Osteocyte (in vitro differentiated cells): Measurements from ENCODE around the gene IBTK. TPM values are rescaled to one million over a fixed set of nuclear protein-coding genes. Genes with fewer than 3 reads are reported as not detected.
A peak's percentile ranks its signal among the peaks of the same experiment; 100 is the strongest.

Experiments
- DNase-seq: peaks from one replicate; pipeline ENCODE4 v3.0.0; 2021; ENCODE audit warnings: mixed read lengths; ENCODE audit not compliant: unreplicated experiment; ENCODE audit errors: extremely low spot score
- H3K27ac Mint-ChIP-seq: one replicate; pipeline ENCODE4 v1.8.0; 2021; ENCODE audit warnings: mild to moderate bottlenecking, mixed read lengths; ENCODE audit not compliant: unreplicated experiment
- H3K27me3 Mint-ChIP-seq: one replicate; pipeline ENCODE4 v1.8.0; 2021; ENCODE audit warnings: mixed read lengths; ENCODE audit not compliant: unreplicated experiment
- H3K36me3 Mint-ChIP-seq: one replicate; pipeline ENCODE4 v1.8.0; 2021; ENCODE audit warnings: mixed read lengths; ENCODE audit not compliant: unreplicated experiment
- H3K4me1 Mint-ChIP-seq: one replicate; pipeline ENCODE4 v1.8.0; 2021; ENCODE audit warnings: mixed read lengths; ENCODE audit not compliant: unreplicated experiment
- H3K4me3 Mint-ChIP-seq: one replicate; pipeline ENCODE4 v1.8.0; 2021; ENCODE audit warnings: mild to moderate bottlenecking, moderate library complexity, mixed read lengths; ENCODE audit not compliant: unreplicated experiment
- H3K9me3 Mint-ChIP-seq: one replicate; pipeline ENCODE4 v1.8.0; 2021; ENCODE audit warnings: mixed read lengths; ENCODE audit not compliant: unreplicated experiment
- CTCF ChIP-seq: fragments of 200-600 bp; sonication (generic); IDR thresholded peaks from 2 replicates; pipeline ENCODE4 v1.5.0; 2021; ENCODE audit warnings: antibody characterized with exemption, mild to moderate bottlenecking, moderate library complexity
- total RNA-seq: library from RNA; stranded (reverse); gene quantifications from 2 replicates; pipeline ENCODE4 v1.2.1, GENCODE V29; 2021

Gene IBTK
- total RNA-seq, 1 donor from 2014 or later = 28.0 TPM

DNA sequence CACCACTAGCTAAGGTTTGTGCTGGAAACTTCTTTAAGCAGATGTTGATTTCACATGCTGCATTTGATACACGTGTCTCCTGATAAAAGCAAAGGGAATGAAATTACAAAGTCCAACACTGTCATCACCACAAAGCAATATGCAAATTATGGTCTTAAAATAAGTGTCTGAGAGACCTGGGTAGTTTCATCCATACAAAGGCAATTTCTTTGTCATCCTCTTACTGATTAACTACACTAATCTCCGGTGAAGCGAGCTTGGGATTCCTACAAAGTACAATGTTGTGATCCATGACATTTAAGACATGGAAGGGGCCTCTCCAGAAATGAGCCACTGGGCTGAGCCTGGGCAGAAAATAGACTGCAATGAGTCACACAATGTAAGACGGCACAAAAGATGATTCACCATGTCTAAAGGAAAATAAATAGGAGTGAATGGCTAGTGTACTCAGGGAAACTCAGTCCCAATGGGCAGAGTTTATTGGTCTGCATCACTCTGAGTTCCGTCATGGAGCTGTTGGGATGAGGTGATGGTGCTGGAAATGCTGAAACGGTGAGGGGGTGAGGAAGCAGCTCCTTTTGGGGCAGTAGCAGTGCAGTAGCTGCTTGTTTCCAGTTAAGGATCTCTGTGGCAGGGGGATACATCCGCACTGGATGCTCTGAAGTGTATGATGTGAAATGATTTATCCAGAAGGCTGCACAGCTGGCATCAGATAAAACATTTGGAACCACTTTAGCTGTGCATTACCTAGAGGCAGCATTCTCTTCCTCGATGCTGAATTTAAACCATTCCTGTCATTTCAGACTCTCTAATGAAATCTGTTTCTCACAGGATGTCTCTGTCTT, 103.3 kb downstream of the IBTK start:
- Mint-ChIP-seq H3K27ac (peak overlapping the region; percentile 92), H3K4me3 (peak overlapping the region; percentile 47)

GRCh38 chr6:82143041-82143481, 104.5 kb downstream of the IBTK start:
- no peak for DNase-seq
- no peaks in the 10 kb centered on the region for H3K27me3 Mint-ChIP-seq
- no peak for TF ChIP-seq CTCF
- H3K4me3 Mint-ChIP-seq = no peak overlapping the region
- no peaks in the 10 kb centered on the region for H3K36me3 Mint-ChIP-seq
- no peaks in the 10 kb centered on the region for H3K9me3 Mint-ChIP-seq
- no peak overlapping the region for H3K27ac Mint-ChIP-seq
- H3K4me1 Mint-ChIP-seq = peaks cover 25% of the 10 kb centered on the region

More for the DNA sequence above, 103.3 kb downstream of the IBTK start:
- Mint-ChIP-seq H3K9me3 (no peaks in the 10 kb centered on the region), H3K27me3 (no peaks in the 10 kb centered on the region), H3K36me3 (no peaks in the 10 kb centered on the region), H3K4me1 (peaks cover 25% of the 10 kb centered on the region)
- DNase-seq = no peak
- no peak for TF ChIP-seq CTCF

- no peak for DNase-seq
- Mint-ChIP-seq H3K27ac (peak overlapping the region; percentile 5), H3K4me3 (no peak overlapping the region), H3K4me1 (peaks cover 25% of the 10 kb centered on the region), H3K36me3 (no peaks in the 10 kb centered on the region), H3K27me3 (no peaks in the 10 kb centered on the region), H3K9me3 (no peaks in the 10 kb centered on the region)
- TF ChIP-seq CTCF = no peak
Measured at GRCh38 chr6:82142524-82142923, 105.0 kb downstream of the IBTK start.

DNA sequence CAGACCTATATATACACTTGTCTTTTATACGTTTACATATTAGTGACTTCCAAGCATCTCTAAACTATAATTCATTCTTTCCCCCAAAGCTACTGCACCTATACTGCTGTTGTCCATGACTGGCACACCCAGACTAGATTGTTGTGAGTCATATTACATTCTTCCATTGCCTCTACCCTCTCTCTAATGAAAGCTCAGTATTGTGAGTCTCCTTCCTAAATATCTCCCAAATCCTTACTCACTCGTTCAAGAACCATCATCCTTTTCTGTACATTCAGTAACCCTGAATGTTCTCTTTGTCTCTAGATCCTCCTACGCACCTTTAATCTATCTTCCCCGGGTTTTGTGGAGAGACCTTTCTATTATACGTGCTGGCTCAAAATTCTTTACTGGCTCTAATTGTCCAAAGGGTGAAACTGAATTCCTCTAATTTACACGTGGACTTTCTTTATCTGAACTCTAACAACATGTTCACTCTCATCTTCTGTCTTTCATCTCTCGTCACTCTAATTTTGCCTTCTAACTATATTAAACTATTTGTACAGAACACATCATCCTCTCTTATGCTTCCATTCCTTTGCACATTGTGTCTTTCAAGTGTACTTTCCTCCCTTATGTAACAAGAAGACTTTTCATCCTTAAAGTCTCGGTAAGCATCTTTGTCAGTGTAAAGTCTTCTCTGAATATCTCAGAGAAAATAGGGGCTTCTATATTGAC, 109.3 kb downstream of the IBTK start:
- H3K36me3 Mint-ChIP-seq = no peaks in the 10 kb centered on the region
- H3K4me1 Mint-ChIP-seq = no peaks in the 10 kb centered on the region
- H3K27ac Mint-ChIP-seq = no peak overlapping the region
- TF ChIP-seq CTCF = no peak
- H3K4me3 Mint-ChIP-seq = no peak overlapping the region
- H3K9me3 Mint-ChIP-seq = no peaks in the 10 kb centered on the region
- peaks cover 2% of the 10 kb centered on the region for H3K27me3 Mint-ChIP-seq
- no peak for DNase-seq

DNA sequence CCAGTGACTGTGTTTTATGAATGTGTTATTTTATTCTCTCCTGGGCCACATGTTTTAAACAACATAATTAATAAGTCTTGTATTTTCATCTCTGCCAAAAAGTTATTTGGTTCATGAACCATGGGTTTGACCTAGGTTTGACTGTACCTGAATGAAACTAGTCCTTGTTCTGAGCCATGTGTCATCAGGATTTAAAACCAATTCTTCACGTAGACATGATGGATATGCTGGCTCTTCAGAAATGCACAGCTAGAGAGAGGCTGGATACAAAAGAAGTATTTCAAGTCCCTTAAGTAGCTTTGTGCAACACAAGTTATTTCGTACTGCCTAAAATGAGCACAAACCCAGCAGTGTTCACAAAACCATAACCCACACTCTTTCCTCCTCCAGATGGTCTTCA, 116.1 kb downstream of the IBTK start:
- peaks cover 7% of the 10 kb centered on the region for H3K27me3 Mint-ChIP-seq
- H3K4me3 Mint-ChIP-seq = no peak overlapping the region

More for the DNA sequence above, 116.1 kb downstream of the IBTK start:
- DNase-seq = no peak
- no peaks in the 10 kb centered on the region for H3K4me1 Mint-ChIP-seq
- peaks cover 3% of the 10 kb centered on the region for H3K36me3 Mint-ChIP-seq
- H3K9me3 Mint-ChIP-seq = peaks cover 15% of the 10 kb centered on the region
- no peak overlapping the region for H3K27ac Mint-ChIP-seq
- no peak for TF ChIP-seq CTCF
